Measurements from ENCODE around the gene DDRGK1.

The DDRGK1 gene

DNA sequence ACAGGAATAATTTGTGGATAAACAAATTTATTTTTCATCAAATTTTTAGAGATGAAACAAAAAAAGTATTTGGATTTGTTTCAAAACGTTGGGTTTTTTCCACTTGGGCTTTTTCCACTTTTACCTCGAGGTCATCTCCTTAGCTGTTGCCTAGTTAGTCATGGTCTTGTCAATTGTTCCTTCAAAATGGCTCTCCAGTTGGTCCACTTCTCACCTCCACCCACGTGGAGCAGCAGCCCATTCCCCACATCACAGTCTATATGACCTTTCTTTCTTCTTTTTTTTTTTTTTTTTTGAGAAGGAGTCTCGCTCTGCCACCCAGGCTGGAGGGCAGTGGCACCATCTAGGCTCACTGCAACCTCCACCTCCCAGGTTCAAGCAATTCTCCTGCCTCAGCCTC, 41.2 kb upstream of the DDRGK1 start:
- TF ChIP-seq, protein P1, sequence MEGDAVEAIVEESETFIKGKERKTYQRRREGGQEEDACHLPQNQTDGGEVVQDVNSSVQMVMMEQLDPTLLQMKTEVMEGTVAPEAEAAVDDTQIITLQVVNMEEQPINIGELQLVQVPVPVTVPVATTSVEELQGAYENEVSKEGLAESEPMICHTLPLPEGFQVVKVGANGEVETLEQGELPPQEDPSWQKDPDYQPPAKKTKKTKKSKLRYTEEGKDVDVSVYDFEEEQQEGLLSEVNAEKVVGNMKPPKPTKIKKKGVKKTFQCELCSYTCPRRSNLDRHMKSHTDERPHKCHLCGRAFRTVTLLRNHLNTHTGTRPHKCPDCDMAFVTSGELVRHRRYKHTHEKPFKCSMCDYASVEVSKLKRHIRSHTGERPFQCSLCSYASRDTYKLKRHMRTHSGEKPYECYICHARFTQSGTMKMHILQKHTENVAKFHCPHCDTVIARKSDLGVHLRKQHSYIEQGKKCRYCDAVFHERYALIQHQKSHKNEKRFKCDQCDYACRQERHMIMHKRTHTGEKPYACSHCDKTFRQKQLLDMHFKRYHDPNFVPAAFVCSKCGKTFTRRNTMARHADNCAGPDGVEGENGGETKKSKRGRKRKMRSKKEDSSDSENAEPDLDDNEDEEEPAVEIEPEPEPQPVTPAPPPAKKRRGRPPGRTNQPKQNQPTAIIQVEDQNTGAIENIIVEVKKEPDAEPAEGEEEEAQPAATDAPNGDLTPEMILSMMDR (IDR thresholded peaks at IDR 0.05; ENCODE audit: borderline replicate concordance, insufficient read depth, low read depth, low read length) = no peak
- no peak overlapping the region for H3K4me3 ChIP-seq (ENCODE audit: low read depth, low read length)

DNA sequence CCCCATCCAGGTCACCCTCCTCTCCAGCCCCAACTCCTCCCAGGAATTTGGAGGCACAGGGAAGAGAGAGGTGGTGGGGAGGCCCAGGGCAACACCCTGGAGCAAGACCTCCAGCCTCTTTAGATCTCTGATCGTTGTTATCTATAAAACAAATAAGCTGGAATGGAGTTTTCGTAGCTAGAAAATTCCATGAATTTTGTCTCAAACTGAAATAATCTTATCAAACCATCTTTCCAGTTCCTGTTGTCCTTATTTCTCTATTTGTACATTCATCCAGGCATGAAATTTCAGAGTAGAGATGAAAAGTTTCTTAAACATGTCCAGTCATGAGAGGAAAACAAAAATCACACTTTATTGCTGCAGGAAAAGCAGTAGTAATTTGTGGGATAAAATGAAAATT, 40.7 kb upstream of the DDRGK1 start:
- TF ChIP-seq, protein P1 (IDR thresholded peaks at IDR 0.05; ENCODE audit: borderline replicate concordance, insufficient read depth, low read depth, low read length) = no peak
- no peak overlapping the region for H3K4me3 ChIP-seq (ENCODE audit: low read depth, low read length)

DNA sequence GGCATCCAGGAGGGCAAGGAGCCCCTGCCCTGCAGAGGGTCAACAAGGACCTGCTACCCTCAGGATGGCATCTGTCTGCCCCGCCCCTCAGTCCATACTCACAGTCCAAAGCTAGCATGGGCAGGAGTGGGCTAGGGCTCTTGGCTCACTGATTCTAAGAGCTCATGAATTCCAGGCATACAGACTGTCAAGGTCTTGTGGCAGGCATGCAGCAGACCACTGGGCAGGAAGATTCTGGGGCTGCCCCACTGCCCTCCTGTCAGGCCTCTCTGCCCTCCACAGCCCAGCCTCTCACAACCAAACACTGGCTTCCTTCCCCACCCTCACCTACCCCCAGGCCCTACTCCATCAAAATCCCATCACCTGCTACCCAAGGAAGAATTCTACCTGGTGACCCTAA, 40.1 kb upstream of the DDRGK1 start:
- TF ChIP-seq, protein P1 (IDR thresholded peaks at IDR 0.05; ENCODE audit: borderline replicate concordance, insufficient read depth, low read depth, low read length) = no peak
- no peak overlapping the region for H3K4me3 ChIP-seq (ENCODE audit: low read depth, low read length)

DNA sequence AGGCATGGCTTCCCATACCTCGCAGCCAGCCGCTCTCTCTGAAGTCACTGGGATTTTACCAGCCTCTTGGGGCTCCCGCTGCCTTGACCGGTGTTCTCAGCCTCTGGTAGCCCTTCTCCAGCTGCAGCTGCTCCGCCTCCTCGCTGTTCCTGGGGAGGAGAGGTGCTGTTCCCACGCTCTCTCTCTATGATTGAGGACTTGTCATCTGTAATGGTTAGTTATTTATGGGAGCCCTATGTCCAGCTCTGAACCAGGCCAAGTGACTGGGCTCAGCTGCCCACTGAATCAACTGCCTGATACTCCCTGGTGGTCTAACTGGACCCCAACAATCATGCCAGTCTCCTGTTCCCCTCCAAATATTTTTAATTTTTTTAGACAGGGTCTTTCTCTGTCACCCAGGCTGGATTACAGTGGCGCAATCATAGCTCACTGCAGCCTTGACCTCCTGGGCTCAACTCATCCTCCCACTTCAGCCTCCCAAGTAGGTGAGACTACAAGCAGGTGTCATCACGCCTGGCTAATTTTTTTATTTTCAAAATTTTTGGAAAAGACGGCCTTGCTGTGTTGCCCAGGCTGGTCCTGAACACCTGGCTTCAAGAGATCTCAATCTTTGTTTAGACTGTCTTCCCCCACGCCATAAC, 39.4 kb upstream of the DDRGK1 start:
- TF ChIP-seq, protein P1 (IDR thresholded peaks at IDR 0.05; ENCODE audit: borderline replicate concordance, insufficient read depth, low read depth, low read length) = no peak
- H3K4me3 ChIP-seq (ENCODE audit: low read depth, low read length) = no peak overlapping the region

DNA sequence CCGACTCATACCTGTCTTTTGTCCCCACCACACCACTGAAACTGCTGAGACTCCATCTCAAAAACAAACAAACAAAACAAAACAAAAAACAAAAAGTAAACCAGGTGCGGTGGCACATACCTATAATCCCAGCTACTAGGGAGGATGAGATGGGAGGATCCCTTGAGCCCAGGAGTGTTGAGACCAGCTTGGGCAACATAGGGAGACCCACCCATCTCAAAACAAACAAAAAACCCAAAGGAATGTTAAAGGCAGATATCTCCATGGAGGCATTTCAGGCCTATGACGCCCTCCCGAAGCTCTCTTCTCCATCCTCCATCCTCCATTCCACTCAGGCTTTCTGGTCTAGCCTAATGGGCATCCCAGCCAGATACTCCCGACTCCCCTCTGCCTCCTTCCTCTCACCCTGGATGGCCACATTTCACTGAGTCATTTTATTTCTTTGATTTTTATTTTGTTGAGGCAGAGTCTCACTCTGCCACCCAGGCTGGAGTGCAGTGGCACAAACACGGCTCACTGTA, 37.8 kb upstream of the DDRGK1 start:
- TF ChIP-seq, protein P1 (IDR thresholded peaks at IDR 0.05; ENCODE audit: borderline replicate concordance, insufficient read depth, low read depth, low read length) = no peak
- H3K4me3 ChIP-seq (ENCODE audit: low read depth, low read length) = no peak overlapping the region

DNA sequence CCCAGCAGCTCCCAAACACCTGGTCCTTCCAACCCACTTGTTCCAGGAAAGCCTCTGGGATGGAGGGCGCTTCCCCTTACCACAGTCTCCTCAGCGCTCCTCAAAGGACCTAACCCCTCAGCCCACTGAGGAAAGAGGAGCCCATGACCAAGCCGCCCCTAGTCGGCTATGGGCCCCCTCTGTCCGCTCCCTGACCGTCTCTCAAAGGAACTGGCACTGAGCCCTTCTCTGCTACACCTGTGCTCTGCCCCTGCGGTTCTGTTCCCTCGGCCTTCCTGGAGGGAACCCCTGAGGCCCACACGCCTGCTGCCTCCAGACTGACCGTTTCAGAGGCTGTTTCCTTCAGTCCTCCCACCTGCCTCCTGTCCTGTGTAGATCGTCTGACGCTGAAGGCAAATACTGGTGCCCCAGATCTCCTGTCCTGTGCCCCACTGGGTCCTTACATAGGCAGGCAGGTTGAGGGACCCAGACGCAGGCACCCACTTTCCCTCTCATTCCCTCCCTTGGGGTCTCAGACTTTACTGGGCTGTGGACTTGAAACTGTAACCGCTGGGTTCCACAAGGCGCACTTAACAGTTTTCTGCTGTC, 36.4 kb upstream of the DDRGK1 start:
- TF ChIP-seq, protein P1 (IDR thresholded peaks at IDR 0.05; ENCODE audit: borderline replicate concordance, insufficient read depth, low read depth, low read length) = no peak
- no peak overlapping the region for H3K4me3 ChIP-seq (ENCODE audit: low read depth, low read length)
